IPS-NIHi7 (cell line): Measurements from ENCODE around the gene CACNB2.
"Not testable (repeated sequence)": the region's sequence is repeated elsewhere in the genome, so short reads cannot be mapped to it uniquely, and the experiment has no call there.

Experiments used
- DNase-seq: peaks from one replicate; pipeline ENCODE4 v3.0.0; 2012; ENCODE audit warnings: mixed read lengths; ENCODE audit errors: extremely low spot score

The CACNB2 gene

GRCh38 chr10:18201877-18202276, 61.7 kb downstream of the CACNB2 start:
- no peak for DNase-seq

GRCh38 chr10:18202680-18203460, 62.6 kb downstream of the CACNB2 start:
- no peak for DNase-seq

- DNase-seq: no peak
Observed at GRCh38 chr10:18203471-18203870, 63.2 kb downstream of the CACNB2 start.

GRCh38 chr10:18204039-18204835, 64.0 kb downstream of the CACNB2 start:
- no peak for DNase-seq

- DNase-seq: no peak
Observed at GRCh38 chr10:18205098-18205834, 65.0 kb downstream of the CACNB2 start.

GRCh38 chr10:18208186-18208585, 68.0 kb downstream of the CACNB2 start:
- DNase-seq: not testable (repeated sequence)

GRCh38 chr10:18209241-18209640, 69.0 kb downstream of the CACNB2 start:
- DNase-seq: no peak

- no peak for DNase-seq
Observed at GRCh38 chr10:18210711-18211110, 70.5 kb downstream of the CACNB2 start.

GRCh38 chr10:18211862-18212261, 71.6 kb downstream of the CACNB2 start:
- DNase-seq: no peak

- DNase-seq: no peak
Observed at GRCh38 chr10:18213271-18213670, 73.0 kb downstream of the CACNB2 start.

- peak; percentile 59 for DNase-seq
Observed at GRCh38 chr10:18214691-18215563, 74.7 kb downstream of the CACNB2 start.

GRCh38 chr10:18216482-18216881, 76.3 kb downstream of the CACNB2 start:
- no peak for DNase-seq

GRCh38 chr10:18217577-18217976, 77.4 kb downstream of the CACNB2 start:
- DNase-seq: no peak

- no peak for DNase-seq
Observed at GRCh38 chr10:18219146-18219545, 78.9 kb downstream of the CACNB2 start.

GRCh38 chr10:18221123-18221522, 80.9 kb downstream of the CACNB2 start:
- no peak for DNase-seq

- DNase-seq: no peak
Observed at GRCh38 chr10:18221882-18222281, 81.7 kb downstream of the CACNB2 start.

- DNase-seq: no peak
Observed at GRCh38 chr10:18222866-18223265, 82.6 kb downstream of the CACNB2 start.

GRCh38 chr10:18223898-18224297, 83.7 kb downstream of the CACNB2 start:
- DNase-seq: no peak

- DNase-seq: peak; percentile 39
Observed at GRCh38 chr10:18224626-18225445, 84.6 kb downstream of the CACNB2 start.

- no peak for DNase-seq
Observed at GRCh38 chr10:18226336-18226735, 86.1 kb downstream of the CACNB2 start.
